ENCODE data around the gene SCN5A. TPM values are rescaled to one million over a fixed set of nuclear protein-coding genes. Genes with fewer than 3 reads are reported as not detected.

Gene SCN5A
- total RNA-seq, 1 experiment from 2014 or later, result 11.5 TPM

DNA sequence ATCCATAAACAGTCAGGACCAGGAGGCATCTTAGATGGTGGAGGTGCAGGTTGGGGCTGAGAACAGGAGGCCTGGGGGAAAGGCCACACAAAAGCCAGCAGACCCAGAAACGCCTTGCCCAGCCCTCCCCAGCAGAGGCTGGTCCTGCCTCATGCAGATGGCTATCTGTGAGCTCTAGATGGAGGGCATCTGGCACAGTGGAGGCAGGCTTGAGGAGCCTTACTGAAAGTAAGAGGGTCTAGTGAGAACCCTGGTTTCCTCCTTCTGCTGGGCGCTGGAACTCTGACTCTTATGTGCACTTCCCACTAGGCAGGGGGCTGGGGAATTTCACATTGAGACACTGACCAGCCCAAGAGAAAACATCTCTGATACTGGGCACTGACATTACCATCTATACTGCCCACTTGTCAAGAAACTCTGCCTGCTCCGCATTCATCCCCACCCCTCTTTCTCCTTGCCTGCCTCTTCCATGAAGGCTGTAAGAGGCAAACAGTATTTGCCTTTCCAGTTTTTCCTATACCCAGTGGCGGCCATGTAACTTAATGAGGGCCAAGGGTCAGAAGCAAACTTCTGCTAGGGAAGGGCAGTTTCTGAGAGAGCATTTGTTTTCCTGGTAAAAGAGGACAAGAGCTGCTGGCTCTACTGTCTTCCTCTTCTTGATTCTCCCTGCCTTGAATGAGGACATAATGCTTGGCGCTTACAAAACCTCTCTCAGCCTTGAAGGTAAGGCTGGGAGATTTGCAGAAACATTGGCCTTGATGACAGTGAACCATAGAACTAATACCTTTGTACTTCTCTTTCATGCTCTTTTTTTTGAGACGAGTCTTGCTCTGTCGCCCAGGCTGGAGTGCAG lies 4.4 kb upstream of the SCN5A start:
- Histone ChIP-seq H3K36me3 (ENCODE audit: control insufficient read depth in 1 of 2, insufficient read depth in 2 of 2, low read length in 2 of 2) (no peaks in the 10 kb centered on the region), H3K4me3 (replicated peaks in 1 of 2; ENCODE audit: low read depth in 1 of 2, low read length in 2 of 2) (no peak overlapping the region), H3K4me2 (ENCODE audit: low read length) (no peak overlapping the region), H3K79me2 (ENCODE audit: insufficient read depth, low read length) (no peaks in the 10 kb centered on the region), H3K9me3 (ENCODE audit: control insufficient read depth in 1 of 2, insufficient read depth in 1 of 2, low read depth in 1 of 2, low read length in 2 of 2) (no peaks in the 10 kb centered on the region), H3K4me1 (ENCODE audit: control insufficient read depth in 1 of 2, insufficient read depth in 2 of 2, low read length in 2 of 2) (peaks cover 7 to 20% of the 10 kb centered on the region in 2 experiments), H3K9ac (ENCODE audit: low read length) (no peak overlapping the region), H3K27ac (ENCODE audit: low read depth, low read length) (no peak overlapping the region), H2AFZ (ENCODE audit: low read depth, low read length, poor library complexity, severe bottlenecking) (no peak overlapping the region), H4K20me1 (ENCODE audit: insufficient read depth) (no peaks in the 10 kb centered on the region), H3K9me2 (ENCODE audit: insufficient read depth) (no peaks in the 10 kb centered on the region), H3K27me3 (ENCODE audit: insufficient read depth, low read length) (no peaks in the 10 kb centered on the region)
- POLR2A ChIA-PET, result no interaction called here
- CTCF ChIA-PET, result interaction anchor here (3.4 kb wide), 1 partner anchor 133 kb away, joined by 53 read pairs; no protein-coding TSS in a partner anchor
- DNase-seq (ENCODE audit: low read depth, low spot score), result no peak
- intact Hi-C loops (cut with micrococcal nuclease), result loop anchor here (2.0 to 10.0 kb wide), 2 partner anchors 157 to 799 kb away; partner anchors contain the start of gene EXOG
- RAD21 ChIA-PET (ENCODE audit: low non-redundant PET in 1 of 2, low total read pairs in 2 of 2, uncharacterized antibody in 2 of 2, unreplicated experiment in 2 of 2), result no interaction called here
- TF ChIP-seq POLR2A (IDR thresholded peaks at IDR 0.05; ENCODE audit: borderline replicate concordance, extremely low read depth, insufficient read depth, insufficient read length) (no peak), REST (IDR thresholded peaks at IDR 0.05; ENCODE audit: low read depth) (no peak), YY1 (IDR thresholded peaks at IDR 0.05; ENCODE audit: extremely low read depth, insufficient replicate concordance, low read depth, low read length) (no peak)
- no TSS peak for BruUV-seq (replicated peaks)
- no peak for ATAC-seq

DNA sequence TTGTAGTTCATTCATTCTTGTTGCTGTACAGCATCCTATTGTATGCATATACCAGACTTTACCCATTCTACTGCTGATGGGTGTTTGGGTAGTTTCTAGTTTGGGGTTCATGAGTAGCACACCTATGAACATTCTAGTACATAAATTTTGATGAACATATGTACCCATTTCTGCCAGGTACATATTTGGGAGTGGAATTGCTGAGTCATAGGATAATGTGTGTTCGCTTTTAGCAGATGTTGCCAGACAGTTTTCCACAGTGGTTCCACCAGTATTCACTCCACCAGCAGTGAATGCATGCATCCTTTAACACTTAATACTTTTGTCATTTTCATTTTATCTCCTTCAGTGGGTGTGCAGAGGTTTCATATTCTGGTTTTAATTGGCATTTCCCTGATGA lies 3.4 kb upstream of the SCN5A start:
- Histone ChIP-seq H3K27ac (ENCODE audit: low read depth, low read length) (no peak overlapping the region), H3K36me3 (ENCODE audit: control insufficient read depth in 1 of 2, insufficient read depth in 2 of 2, low read length in 2 of 2) (no peaks in the 10 kb centered on the region), H3K4me1 (ENCODE audit: control insufficient read depth in 1 of 2, insufficient read depth in 2 of 2, low read length in 2 of 2) (peaks cover 11 to 24% of the 10 kb centered on the region in 2 experiments), H3K9me2 (ENCODE audit: insufficient read depth) (no peaks in the 10 kb centered on the region), H3K27me3 (ENCODE audit: insufficient read depth, low read length) (no peaks in the 10 kb centered on the region), H3K4me3 (replicated peaks in 1 of 2; ENCODE audit: low read depth in 1 of 2, low read length in 2 of 2) (no peak overlapping the region), H3K4me2 (ENCODE audit: low read length) (no peak overlapping the region), H3K9ac (ENCODE audit: low read length) (no peak overlapping the region), H2AFZ (ENCODE audit: low read depth, low read length, poor library complexity, severe bottlenecking) (no peak overlapping the region), H3K9me3 (ENCODE audit: control insufficient read depth in 1 of 2, insufficient read depth in 1 of 2, low read depth in 1 of 2, low read length in 2 of 2) (no peaks in the 10 kb centered on the region), H4K20me1 (ENCODE audit: insufficient read depth) (no peaks in the 10 kb centered on the region), H3K79me2 (ENCODE audit: insufficient read depth, low read length) (no peaks in the 10 kb centered on the region)
- ChIA-PET RAD21 (ENCODE audit: low non-redundant PET in 1 of 2, low total read pairs in 2 of 2, uncharacterized antibody in 2 of 2, unreplicated experiment in 2 of 2) (no interaction called here), POLR2A (no interaction called here), CTCF (no interaction called here)
- no peak for DNase-seq (ENCODE audit: low read depth, low spot score)
- intact Hi-C loops (cut with micrococcal nuclease), result loop anchor here (10.0 kb wide), 1 partner anchor 798 kb away; no protein-coding TSS in a partner anchor
- BruUV-seq (replicated peaks), result no TSS peak
- no peak for ATAC-seq
- TF ChIP-seq SRF (IDR thresholded peaks at IDR 0.05; ENCODE audit: low read depth) (no peak), JUND (IDR thresholded peaks at IDR 0.05) (no peak), YY1 (IDR thresholded peaks at IDR 0.05; ENCODE audit: extremely low read depth, insufficient replicate concordance, low read depth, low read length) (no peak), ATF3 (IDR thresholded peaks at IDR 0.05) (no peak), ZNF274 (IDR thresholded peaks at IDR 0.05; ENCODE audit: low read depth, low read length) (no peak), EZH2phosphoT487 (IDR thresholded peaks at IDR 0.05; ENCODE audit: borderline replicate concordance) (no peak)
- TF ChIP-seq, protein P1, sequence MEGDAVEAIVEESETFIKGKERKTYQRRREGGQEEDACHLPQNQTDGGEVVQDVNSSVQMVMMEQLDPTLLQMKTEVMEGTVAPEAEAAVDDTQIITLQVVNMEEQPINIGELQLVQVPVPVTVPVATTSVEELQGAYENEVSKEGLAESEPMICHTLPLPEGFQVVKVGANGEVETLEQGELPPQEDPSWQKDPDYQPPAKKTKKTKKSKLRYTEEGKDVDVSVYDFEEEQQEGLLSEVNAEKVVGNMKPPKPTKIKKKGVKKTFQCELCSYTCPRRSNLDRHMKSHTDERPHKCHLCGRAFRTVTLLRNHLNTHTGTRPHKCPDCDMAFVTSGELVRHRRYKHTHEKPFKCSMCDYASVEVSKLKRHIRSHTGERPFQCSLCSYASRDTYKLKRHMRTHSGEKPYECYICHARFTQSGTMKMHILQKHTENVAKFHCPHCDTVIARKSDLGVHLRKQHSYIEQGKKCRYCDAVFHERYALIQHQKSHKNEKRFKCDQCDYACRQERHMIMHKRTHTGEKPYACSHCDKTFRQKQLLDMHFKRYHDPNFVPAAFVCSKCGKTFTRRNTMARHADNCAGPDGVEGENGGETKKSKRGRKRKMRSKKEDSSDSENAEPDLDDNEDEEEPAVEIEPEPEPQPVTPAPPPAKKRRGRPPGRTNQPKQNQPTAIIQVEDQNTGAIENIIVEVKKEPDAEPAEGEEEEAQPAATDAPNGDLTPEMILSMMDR (IDR thresholded peaks at IDR 0.05 in 2 of 3, conservative IDR thresholded peaks at IDR 0.05 in 1 of 3; ENCODE audit: borderline replicate concordance in 1 of 3, insufficient read depth in 1 of 3, low read depth in 2 of 3, low read length in 2 of 3), result no peak
